GM19372 (cell line): ENCODE data around the gene TBC1D8.

Experiments
- ATAC-seq: cut with Tn5 transposase; IDR thresholded peaks from one replicate; pipeline ENCODE4 v1.9.1; 2021; ENCODE audit warnings: mild to moderate bottlenecking, low read depth, moderate library complexity; ENCODE audit not compliant: unreplicated experiment

Gene TBC1D8

GRCh38 chr2:101114268-101114783, 36.9 kb downstream of the TBC1D8 start:
- ATAC-seq = no peak

GRCh38 chr2:101113441-101114267, 37.5 kb downstream of the TBC1D8 start:
- no peak for ATAC-seq

DNA sequence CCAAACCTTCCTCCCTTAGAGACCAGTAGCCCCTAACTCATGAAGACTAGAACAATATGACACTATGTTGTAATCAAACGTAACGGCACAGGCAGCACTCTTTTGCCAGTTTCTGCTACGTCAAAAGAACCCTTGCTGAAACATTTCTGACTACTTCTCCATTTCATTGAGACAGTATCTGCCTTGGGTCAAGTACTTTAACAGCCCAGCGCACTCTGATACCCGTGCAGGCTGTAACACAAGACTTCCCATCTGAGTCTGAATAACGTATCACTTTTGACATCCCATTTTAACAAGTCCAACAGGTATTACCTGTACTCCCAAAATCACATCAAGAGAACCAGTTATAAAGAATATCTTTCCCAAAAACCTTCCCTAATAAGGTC, 38.4 kb downstream of the TBC1D8 start:
- no peak for ATAC-seq

DNA sequence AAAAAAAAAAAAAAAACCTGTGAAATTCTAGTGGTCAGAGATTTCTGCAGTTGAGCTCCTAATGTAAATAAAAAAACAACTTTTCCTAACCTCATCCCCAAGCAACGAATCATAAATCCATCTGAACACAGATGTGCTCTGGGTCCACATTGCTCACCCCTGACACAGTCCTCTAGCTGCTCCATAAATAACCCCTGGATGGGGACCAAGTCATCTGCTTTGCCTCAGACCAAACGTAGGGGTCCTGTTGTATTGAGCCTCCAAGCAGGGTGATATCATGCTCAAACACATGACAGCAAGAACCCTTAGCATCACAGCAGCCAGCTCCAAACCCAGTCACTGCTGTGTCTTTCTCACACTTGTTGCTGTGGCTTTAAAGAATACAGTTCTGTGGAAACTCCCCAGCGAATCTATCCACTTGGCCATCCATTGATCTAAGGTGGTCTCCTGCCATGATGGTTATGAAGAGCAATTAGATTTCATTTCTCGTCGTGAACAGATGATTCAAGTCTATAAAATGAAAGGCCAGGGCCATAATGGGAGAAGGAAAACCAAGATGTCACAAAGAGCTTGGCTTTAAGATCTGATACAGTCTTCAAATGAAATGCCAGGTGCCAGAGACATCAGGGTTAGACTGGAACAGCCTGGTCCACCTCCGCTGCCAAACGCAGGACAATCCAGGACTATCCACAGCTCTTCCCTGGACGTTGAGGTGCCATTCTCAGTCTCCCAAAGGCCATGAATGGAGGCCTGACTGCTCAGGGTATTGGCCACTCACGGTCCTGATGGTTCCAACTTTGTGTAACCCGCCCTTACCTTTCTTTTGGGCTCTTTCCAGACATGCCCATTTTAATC, 39.0 kb downstream of the TBC1D8 start:
- ATAC-seq = no peak

DNA sequence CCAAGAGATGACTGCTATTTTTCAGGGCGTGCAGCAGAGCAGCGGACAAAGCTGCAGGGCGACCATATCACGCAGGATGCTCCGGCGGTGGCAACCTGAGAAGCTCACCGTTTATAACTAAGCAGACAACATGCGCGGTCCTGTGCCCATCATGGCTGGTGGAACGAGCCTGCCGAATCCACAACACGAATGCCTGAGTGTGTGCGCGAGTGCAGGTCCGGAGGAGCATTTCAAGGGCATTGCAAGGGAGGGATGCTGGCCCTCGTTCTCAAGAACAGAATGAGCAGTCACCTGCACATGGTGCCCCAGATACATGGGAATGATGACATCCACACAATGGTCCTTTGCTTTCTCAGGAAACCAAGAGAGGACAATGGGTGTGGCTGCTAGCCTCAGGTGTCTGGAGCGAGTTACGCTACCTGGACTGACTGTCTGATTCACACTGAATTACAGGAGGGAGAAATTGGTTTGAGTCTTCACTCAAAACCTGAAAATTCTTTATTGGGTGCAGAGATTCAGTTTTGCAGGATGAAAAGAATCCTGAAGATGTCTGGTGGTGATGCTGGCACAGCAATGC, 39.8 kb downstream of the TBC1D8 start:
- no peak for ATAC-seq

DNA sequence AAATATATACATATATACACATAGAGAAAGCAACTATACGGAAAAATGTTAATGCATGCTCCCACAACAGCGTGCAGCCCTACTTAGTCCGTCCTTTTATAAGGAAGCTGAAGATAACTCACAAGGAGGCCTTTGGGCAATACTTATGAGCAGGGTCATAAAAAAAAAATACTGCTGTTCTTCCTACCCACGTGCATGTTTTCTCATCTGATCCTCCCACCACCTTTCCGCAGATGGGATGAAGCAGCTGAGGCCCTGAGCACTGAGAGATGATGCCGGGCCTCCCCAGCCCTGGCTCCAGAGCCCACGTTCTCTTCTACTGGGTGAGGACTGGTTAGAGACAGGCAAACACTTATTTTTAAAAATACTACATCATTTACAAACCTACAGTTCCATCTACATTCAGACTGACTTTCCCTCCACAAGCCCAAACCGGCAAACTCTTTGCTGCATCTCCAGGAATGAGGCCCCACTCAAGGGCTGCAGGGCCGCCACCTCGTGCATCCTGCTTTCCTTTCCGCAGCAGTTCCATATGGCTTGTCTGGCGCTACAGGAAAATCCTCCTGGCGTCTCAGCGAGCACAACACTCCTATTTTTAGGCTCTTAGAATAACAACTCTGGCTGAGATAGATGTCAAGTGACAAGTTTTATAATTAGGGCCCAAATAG, 41.6 kb downstream of the TBC1D8 start:
- no peak for ATAC-seq

DNA sequence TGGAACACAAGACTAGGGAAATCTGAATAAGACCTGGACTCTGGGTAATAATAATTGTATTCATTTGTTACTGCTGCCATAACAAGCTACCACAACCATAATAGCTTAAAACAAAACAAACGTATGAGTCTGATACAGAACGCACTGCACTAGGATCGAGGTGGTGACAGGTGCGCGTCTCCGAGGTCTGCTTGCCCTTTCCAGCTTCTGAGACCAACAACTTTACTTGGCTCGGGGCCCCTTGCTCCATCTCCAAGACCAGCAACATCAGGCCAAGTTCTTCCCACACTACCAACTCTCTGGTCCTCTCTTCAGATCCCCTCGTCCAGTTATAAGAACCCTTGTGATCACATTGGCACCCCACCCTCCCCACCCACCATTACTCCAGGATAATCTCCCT, 42.8 kb downstream of the TBC1D8 start:
- no peak for ATAC-seq

GRCh38 chr2:101107241-101107640, 43.9 kb downstream of the TBC1D8 start:
- ATAC-seq = no peak

DNA sequence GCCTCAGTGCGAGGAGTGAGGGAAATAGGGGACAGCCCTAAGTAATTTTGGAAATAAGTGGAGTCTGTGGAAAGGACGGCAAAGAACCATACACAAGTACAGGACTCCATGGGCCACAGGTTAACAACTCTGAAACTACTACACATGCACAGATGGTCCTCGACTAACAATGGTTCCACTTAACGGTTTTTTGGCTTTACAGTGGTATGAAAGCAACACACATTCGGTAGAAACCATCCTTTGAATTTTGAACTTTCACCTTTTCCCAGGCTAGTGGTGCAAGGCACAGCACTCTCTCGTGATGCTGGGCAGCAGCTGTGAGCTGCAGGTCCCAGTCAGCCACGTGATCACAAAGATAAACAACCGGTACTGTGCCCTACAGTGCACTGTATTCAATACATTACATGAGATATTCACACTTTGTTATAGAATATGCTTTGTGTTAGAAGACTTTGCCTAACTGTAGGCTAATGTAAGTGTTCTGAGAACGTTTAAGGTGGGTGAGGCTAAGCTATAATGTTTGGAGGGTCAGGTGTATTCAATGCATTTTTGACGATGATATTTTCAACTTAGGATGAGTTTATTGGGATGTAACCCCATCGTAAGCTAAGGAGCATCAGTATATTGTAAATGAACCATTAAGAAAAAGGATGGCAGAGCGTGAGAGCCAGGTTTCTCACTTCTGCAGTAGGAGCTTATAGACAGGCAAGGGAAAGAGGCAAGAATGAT, 44.6 kb downstream of the TBC1D8 start:
- ATAC-seq = no peak

- no peak for ATAC-seq
These were observed 45.5 kb downstream of the TBC1D8 start for GRCh38 chr2:101105654-101106053.

DNA sequence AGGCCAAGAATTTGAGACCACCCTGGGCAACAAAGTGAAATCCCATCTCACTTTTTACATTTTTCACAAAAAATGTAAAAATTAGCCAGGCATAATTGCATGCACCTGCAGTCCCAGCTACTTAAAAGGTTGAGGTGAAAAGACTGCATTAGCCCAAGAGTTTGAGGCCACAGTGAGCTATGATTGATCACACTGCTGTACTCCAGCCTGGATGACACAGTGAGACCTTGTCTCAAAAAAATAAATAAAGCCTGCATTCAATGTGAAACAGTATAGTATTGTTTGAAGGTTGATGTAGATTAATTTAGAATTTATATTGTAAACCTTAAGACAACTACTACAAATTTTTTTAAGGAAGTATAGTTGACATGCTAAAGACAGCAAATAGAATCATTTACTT, 53.5 kb downstream of the TBC1D8 start:
- ATAC-seq = no peak

- ATAC-seq = no peak
These were observed 54.5 kb downstream of the TBC1D8 start for GRCh38 chr2:101096619-101097142.

- no peak for ATAC-seq
These were observed 56.8 kb downstream of the TBC1D8 start for GRCh38 chr2:101094351-101094750.

DNA sequence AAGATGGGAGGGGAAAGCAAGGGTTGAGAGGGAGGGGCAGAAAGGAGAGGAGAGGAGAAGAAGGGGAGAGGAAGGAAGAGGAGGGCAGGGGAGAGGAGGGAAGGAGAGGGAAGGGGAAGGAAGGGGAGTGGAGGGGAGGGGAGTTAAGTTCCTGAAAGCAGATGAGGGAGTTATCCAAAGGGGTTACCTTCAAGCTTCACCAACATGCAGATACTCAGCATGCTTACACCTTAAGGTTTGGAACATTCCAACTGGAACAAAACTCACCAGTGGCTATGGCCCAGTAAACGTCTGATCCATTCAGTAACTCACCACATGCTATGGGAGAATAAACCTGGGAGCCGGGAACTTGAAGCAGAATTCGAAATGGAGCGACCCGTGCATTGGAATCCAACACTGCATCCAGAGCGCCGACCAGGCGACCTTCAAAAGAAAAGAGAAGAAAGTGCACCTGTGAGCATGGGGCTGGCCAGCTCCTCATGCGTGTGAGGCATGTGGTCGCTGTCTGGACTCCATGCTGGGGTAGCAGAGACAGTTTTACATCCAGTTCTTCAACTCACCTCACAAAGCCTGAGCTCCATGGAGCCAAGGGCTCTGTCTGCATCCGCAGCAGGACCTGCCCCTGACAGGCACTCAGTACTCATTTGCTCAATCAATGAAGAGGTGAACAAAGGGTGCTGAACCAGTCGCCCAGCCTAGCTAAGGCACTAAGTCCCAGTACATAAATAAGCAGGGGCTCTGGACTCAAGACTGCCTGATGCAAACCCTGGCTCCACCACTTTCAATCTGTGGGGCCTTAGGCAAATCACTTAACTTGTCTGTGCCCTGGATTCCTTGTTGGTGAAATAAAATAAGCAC, 61.0 kb downstream of the TBC1D8 start:
- ATAC-seq = no peak

DNA sequence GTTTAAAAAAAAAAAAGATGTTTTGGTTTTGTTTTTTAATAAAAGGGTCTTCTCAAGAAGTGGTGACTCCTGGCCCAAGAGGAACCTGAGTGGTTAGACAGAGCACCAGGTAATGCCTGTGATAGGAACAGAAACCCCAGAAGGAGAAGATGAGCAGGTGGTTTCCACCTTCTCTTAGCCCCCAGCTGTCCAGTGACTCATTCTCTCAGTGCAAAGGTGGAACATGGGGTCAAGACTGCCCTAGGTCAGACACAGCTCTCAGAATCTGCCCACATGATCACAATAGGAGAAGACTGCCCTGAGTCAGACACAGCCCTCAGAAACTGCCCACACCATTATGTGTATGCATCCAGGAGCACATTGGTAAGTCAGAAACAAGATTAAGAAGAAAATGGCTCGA, 61.8 kb downstream of the TBC1D8 start:
- peak; percentile 88 for ATAC-seq

DNA sequence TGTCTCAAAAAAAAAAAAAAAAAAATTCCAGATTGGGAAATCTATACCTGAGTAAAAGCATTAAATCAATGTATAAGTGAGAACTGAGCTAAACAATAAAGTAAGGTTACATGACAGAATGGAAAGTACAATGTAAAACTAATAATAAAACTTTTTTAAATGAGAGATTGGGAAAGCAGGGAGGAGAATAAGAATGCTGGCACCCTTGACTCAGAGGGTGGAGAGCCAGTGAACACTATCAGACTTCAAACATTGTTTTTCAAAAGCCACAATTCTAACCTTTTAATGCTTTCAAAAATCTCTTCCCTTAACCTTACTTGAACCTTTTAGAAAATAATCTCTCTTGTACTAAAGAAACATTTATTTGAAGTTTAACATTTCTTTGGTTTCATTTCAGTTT, 63.5 kb downstream of the TBC1D8 start:
- ATAC-seq = no peak

- ATAC-seq = no peak
These were observed 67.6 kb downstream of the TBC1D8 start for GRCh38 chr2:101083613-101084012.

- ATAC-seq = no peak
These were observed 68.2 kb downstream of the TBC1D8 start for GRCh38 chr2:101082998-101083397.

DNA sequence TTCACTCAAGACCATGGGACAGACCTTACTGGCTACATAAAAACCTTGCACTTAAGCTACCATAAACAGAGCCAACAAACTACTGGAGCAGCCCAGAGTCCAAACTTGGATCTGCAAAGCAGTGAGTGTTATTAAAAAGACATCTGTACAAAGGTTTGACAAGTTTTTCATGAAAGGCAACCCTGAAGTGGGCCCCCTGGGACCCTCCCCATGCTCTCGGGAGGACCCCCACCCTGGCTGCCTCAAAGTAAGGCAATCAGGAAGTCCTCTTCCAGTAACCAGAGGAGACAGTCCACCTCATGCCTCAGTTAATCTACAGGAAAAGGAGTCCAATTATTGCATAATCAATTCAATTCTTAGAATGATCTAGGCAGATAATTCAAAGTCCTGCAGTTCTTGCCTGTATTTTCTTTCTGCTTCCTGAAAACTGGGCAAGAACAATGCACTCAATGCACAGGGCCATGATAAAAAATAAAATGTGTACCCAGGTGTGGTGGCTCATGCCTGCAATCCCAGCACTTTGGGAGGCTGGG, 69.7 kb downstream of the TBC1D8 start:
- ATAC-seq = no peak
